Neural cell (in vitro differentiated cells): ENCODE data around the gene SSBP3. TPM values are rescaled to one million over a fixed set of nuclear protein-coding genes. Genes with fewer than 3 reads are reported as not detected.

Experiments used
- H2AFZ ChIP-seq: fragments of 200-600, 300-800 bp; sonication (generic), shearing (Covaris generic); 2 replicates; pipeline ENCODE4 v1.6.0; 2014; ENCODE audit warnings: low read depth, mild to moderate bottlenecking, antibody characterized with exemption, low read length, moderate library complexity
- H3F3A ChIP-seq: fragments of 200-600 bp; shearing (Covaris generic); 2 replicates; pipeline ENCODE4 v1.6.1; 2016; ENCODE audit warnings: mild to moderate bottlenecking, moderate library complexity, mixed read lengths, antibody characterized with exemption, low read length; ENCODE audit not compliant: insufficient read depth, poor library complexity, severe bottlenecking
- H3K27ac ChIP-seq: fragments of 200-600, 300-800 bp; sonication (generic), shearing (Covaris generic); 2 replicates; pipeline ENCODE4 v1.5.1; 2014; ENCODE audit warnings: mild to moderate bottlenecking, low read length, moderate library complexity
- H3K27me3 ChIP-seq: fragments of 300-800, 200-600 bp; sonication (generic), shearing (Covaris generic); 2 replicates; pipeline ENCODE4 v1.6.0; 2014; ENCODE audit warnings: mild to moderate bottlenecking, low read depth, low read length, moderate library complexity; ENCODE audit not compliant: insufficient read depth
- H3K36me3 ChIP-seq: fragments of 300-800, 200-600 bp; sonication (generic), shearing (Covaris generic); 2 replicates; pipeline ENCODE4 v1.5.1; 2014; ENCODE audit warnings: mild to moderate bottlenecking, antibody characterized with exemption, low read length, moderate library complexity; ENCODE audit not compliant: insufficient read depth
- H3K4me2 ChIP-seq: fragments of 300-800, 200-600 bp; sonication (generic), shearing (Covaris generic); 2 replicates; pipeline ENCODE4 v1.6.0; 2014; ENCODE audit warnings: mild to moderate bottlenecking, low read length
- H3K4me3 ChIP-seq: fragments of 300-800, 200-600 bp; sonication (generic), shearing (Covaris generic); 2 replicates; pipeline ENCODE4 v1.5.1; 2014; ENCODE audit warnings: mild to moderate bottlenecking, low read length, moderate library complexity
- H3K79me2 ChIP-seq: fragments of 200-600 bp; shearing (Covaris generic); replicated peaks from 2 replicates; pipeline ENCODE4 v1.6.0; 2014; ENCODE audit warnings: mild to moderate bottlenecking, low read length, moderate library complexity; ENCODE audit not compliant: insufficient read depth
- H3K9ac ChIP-seq: fragments of 300-800, 200-600 bp; sonication (generic), shearing (Covaris generic); 2 replicates; pipeline ENCODE4 v1.6.1; 2016; ENCODE audit warnings: mild to moderate bottlenecking, low read length, mixed read lengths
- H3K9me2 ChIP-seq: fragments of 200-600 bp; shearing (Covaris generic); 2 replicates; pipeline ENCODE4 v1.6.1; 2016; ENCODE audit warnings: mild to moderate bottlenecking, low read length, mixed read lengths; ENCODE audit not compliant: insufficient read depth
- H3K9me3 ChIP-seq: fragments of 200-600, 300-800 bp; sonication (generic), shearing (Covaris generic); 2 replicates; pipeline ENCODE4 v1.6.1; 2016; ENCODE audit warnings: mild to moderate bottlenecking, mixed run types, low read length, moderate library complexity, mixed read lengths
- H4K20me1 ChIP-seq: fragments of 200-600 bp; shearing (Covaris generic); 2 replicates; pipeline ENCODE4 v1.6.1; 2016; ENCODE audit warnings: mild to moderate bottlenecking, mixed run types; ENCODE audit not compliant: insufficient read depth
- EP300 ChIP-seq: fragments of 450-650 bp; conservative IDR thresholded peaks from 2 replicates; pipeline ENCODE4 v1.6.1; 2014; ENCODE audit warnings: antibody characterized with exemption, mild to moderate bottlenecking, moderate library complexity; ENCODE audit not compliant: poor library complexity, severe bottlenecking
- EZH2 ChIP-seq: fragments of 200-600, 300-800 bp; shearing (Covaris generic), sonication (generic); IDR thresholded peaks from 2 replicates; pipeline ENCODE4 v1.6.1; 2014; ENCODE audit warnings: antibody characterized with exemption, low read length, borderline replicate concordance, mild to moderate bottlenecking; ENCODE audit not compliant: insufficient read depth, poor library complexity, severe bottlenecking
- MXI1 ChIP-seq: fragments of 450-650 bp; conservative IDR thresholded peaks from 2 replicates; pipeline ENCODE4 v1.6.1; 2014; ENCODE audit warnings: antibody characterized with exemption, mild to moderate bottlenecking; ENCODE audit not compliant: poor library complexity, severe bottlenecking
- POLR2AphosphoS5 ChIP-seq: IDR thresholded peaks from 2 replicates; pipeline ENCODE4 v1.6.1; 2012
- RAD21 ChIP-seq: fragments of 450-650 bp; conservative IDR thresholded peaks from 2 replicates; pipeline ENCODE4 v1.6.1; 2014; ENCODE audit warnings: antibody characterized with exemption, mild to moderate bottlenecking, moderate library complexity
- SMC3 ChIP-seq: fragments of 450-650 bp; conservative IDR thresholded peaks from 2 replicates; pipeline ENCODE4 v1.6.1; 2014; ENCODE audit warnings: antibody characterized with exemption, mild to moderate bottlenecking, moderate library complexity; ENCODE audit not compliant: poor library complexity
- TAF1 ChIP-seq: IDR thresholded peaks from 2 replicates; pipeline ENCODE4 v1.6.1; 2012; ENCODE audit warnings: low read depth
- polyA plus RNA-seq: library from polyadenylated mRNA; depleted of rRNA; stranded (reverse); fragments of >200 nt; gene quantifications from 2 replicates; pipeline ENCODE4 v1.2.3, GENCODE V29; 2014
- TF ChIP-seq, protein P1 (sequence below): IDR thresholded peaks from 2 replicates; pipeline ENCODE4 v1.6.1; 2012; ENCODE audit warnings: borderline replicate concordance
- TF ChIP-seq, protein P2 (sequence below): fragments of 450-650 bp; IDR thresholded peaks from 2 replicates; pipeline ENCODE4 v1.5.1; 2014; ENCODE audit warnings: antibody characterized with exemption, mild to moderate bottlenecking, moderate library complexity; ENCODE audit not compliant: poor library complexity, severe bottlenecking

The SSBP3 gene
- polyA plus RNA-seq, 1 donor from 2014 or later = 77.4 TPM

DNA sequence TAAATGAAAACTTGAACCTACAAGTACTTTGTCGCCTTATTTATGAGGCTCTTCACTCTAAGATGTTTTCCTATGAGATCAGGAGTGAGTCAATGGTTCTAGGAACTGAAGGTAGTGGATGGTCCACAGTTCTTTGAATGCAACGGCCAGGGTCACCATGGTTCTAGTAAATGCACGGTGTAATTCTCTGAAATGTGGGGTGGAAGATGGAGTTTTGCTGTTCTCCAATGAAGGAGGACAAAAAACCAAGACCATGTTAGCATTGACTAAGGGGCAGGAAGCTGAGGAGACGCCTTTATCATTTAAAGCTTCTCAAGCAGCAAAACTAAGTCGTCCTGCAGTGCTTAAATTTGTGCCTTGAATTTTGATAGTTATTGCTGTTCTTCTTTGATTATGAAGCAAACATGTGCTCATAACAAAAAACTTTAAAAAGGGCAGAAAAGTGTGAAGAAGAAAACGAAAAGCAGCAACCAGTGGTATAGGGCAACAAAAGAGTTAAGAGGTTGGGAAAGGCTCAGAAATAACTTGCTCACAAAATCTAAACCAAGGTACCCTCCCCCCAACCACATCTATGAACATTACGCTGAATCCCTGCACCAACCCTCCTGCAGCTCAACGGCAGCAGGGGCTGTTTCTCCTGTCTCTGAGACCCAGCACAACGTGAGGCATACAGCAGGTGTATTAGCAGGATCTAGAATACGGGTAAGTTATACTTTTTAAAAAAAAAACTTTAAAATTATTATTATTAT lies 121.2 kb downstream of the SSBP3 start:
- H3K4me3 ChIP-seq = no peak overlapping the region
- H2AFZ ChIP-seq = no peak overlapping the region
- H3K27me3 ChIP-seq = no peaks in the 10 kb centered on the region
- no peaks in the 10 kb centered on the region for H3K36me3 ChIP-seq
- H3F3A ChIP-seq = no peaks in the 10 kb centered on the region
- no peaks in the 10 kb centered on the region for H3K9me2 ChIP-seq
- H3K27ac ChIP-seq = no peak overlapping the region
- H3K9me3 ChIP-seq = no peaks in the 10 kb centered on the region
- H3K79me2 ChIP-seq = peaks cover 58% of the 10 kb centered on the region
- peaks cover 16% of the 10 kb centered on the region for H4K20me1 ChIP-seq
- no peak overlapping the region for H3K4me2 ChIP-seq
- H3K9ac ChIP-seq = no peak overlapping the region
- TF ChIP-seq POLR2AphosphoS5 = no peak
- no peak for TF ChIP-seq EP300
- no peak for TF ChIP-seq RAD21
- TF ChIP-seq, protein P1, sequence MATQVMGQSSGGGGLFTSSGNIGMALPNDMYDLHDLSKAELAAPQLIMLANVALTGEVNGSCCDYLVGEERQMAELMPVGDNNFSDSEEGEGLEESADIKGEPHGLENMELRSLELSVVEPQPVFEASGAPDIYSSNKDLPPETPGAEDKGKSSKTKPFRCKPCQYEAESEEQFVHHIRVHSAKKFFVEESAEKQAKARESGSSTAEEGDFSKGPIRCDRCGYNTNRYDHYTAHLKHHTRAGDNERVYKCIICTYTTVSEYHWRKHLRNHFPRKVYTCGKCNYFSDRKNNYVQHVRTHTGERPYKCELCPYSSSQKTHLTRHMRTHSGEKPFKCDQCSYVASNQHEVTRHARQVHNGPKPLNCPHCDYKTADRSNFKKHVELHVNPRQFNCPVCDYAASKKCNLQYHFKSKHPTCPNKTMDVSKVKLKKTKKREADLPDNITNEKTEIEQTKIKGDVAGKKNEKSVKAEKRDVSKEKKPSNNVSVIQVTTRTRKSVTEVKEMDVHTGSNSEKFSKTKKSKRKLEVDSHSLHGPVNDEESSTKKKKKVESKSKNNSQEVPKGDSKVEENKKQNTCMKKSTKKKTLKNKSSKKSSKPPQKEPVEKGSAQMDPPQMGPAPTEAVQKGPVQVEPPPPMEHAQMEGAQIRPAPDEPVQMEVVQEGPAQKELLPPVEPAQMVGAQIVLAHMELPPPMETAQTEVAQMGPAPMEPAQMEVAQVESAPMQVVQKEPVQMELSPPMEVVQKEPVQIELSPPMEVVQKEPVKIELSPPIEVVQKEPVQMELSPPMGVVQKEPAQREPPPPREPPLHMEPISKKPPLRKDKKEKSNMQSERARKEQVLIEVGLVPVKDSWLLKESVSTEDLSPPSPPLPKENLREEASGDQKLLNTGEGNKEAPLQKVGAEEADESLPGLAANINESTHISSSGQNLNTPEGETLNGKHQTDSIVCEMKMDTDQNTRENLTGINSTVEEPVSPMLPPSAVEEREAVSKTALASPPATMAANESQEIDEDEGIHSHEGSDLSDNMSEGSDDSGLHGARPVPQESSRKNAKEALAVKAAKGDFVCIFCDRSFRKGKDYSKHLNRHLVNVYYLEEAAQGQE = no peak
- no peak for TF ChIP-seq MXI1
- TF ChIP-seq, protein P2, sequence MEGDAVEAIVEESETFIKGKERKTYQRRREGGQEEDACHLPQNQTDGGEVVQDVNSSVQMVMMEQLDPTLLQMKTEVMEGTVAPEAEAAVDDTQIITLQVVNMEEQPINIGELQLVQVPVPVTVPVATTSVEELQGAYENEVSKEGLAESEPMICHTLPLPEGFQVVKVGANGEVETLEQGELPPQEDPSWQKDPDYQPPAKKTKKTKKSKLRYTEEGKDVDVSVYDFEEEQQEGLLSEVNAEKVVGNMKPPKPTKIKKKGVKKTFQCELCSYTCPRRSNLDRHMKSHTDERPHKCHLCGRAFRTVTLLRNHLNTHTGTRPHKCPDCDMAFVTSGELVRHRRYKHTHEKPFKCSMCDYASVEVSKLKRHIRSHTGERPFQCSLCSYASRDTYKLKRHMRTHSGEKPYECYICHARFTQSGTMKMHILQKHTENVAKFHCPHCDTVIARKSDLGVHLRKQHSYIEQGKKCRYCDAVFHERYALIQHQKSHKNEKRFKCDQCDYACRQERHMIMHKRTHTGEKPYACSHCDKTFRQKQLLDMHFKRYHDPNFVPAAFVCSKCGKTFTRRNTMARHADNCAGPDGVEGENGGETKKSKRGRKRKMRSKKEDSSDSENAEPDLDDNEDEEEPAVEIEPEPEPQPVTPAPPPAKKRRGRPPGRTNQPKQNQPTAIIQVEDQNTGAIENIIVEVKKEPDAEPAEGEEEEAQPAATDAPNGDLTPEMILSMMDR = no peak
- TF ChIP-seq SMC3 = no peak
- TF ChIP-seq TAF1 = no peak
- no peak for TF ChIP-seq EZH2

DNA sequence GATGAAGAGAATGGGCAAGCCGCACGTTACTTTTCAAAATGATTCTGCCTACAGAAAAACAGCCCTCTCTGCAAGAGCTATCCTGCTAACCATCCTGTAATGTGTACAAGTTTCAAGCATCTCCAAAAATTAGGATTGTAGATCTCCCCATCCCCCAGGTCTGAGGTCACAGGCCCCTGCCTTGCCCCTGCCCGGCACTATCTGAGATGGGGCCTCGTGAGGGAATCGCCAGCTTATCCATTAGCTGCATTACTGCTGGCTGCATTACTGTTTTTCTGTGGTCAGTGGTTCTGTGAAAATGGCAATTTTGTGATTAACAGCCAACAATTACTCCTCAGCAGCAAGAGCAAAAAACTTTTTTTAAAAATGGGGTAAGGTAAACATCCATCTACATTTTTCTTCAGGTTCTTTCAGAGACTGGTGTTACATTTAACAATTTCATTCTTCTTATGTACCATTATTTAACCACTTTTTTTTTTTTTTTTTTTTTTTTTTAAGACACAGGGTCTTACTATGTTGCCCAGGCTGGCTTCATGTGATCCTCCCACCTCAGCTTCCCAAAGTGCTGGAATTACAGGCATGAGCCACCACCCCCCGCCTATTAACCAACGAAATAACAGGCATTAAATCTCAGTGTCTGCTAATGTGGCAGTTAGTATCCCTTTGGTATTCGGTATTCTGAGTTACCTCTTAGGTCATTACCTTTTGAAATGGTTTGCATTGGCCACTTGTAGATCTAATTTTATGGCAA lies 122.4 kb downstream of the SSBP3 start:
- Histone ChIP-seq H3F3A (no peaks in the 10 kb centered on the region), H3K27ac (no peak overlapping the region), H4K20me1 (peaks cover 5% of the 10 kb centered on the region), H3K36me3 (no peaks in the 10 kb centered on the region), H2AFZ (no peak overlapping the region), H3K9me3 (no peaks in the 10 kb centered on the region), H3K4me2 (no peak overlapping the region), H3K4me3 (no peak overlapping the region), H3K9me2 (no peaks in the 10 kb centered on the region), H3K79me2 (peaks cover 50% of the 10 kb centered on the region), H3K9ac (no peak overlapping the region), H3K27me3 (no peaks in the 10 kb centered on the region)
- TF ChIP-seq, protein P1 = no peak
- TF ChIP-seq EP300 = no peak
- no peak for TF ChIP-seq RAD21
- no peak for TF ChIP-seq TAF1
- TF ChIP-seq MXI1 = no peak
- TF ChIP-seq POLR2AphosphoS5 = no peak
- no peak for TF ChIP-seq EZH2
- TF ChIP-seq, protein P2 = no peak
- TF ChIP-seq SMC3 = no peak
